T1000 (cell line): ENCODE data around the gene NLN.
A peak's percentile ranks its signal among the peaks of the same experiment; 100 is the strongest.
"Not testable (repeated sequence)": the region's sequence is repeated elsewhere in the genome, so short reads cannot be mapped to it uniquely, and the experiment has no call there.

Source experiments
- DNase-seq: peaks from one replicate; lab custom pipeline; 2025; ENCODE audit warnings: mixed read lengths; lab: John Stamatoyannopoulos, UW

NLN gene

DNA sequence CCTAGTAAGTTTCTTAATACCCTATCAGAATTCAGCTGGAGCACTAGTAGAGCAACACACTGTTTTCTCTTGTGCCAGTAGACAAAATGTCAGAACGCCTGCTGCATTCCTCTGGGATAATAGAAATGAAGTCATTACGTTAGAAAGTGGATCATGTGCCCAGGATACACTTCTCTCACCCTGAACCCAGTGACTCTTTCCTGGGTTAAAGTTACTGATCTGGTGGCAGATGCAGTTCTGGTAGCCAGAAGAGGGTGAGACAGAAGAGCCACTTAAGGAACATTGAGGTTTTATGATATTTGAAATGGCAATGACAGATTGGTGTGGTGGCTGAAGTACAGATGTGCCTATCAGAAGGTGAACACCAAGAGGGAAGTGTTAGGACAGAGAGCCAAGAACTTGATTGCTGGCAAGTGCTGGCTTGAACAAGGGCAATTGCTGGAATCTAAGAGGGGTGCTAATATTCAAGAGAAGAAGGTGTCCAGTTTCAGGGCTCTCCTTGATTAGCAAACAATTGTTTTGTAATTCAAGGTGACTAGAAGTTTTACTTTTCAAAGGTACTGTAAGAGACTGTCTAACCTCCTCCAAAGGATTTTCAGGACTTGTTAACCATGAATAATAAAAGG lies 110.7 kb downstream of the NLN start:
- DNase-seq = no peak

- DNase-seq = no peak
Measured at GRCh38 chr5:65833780-65834179, 111.8 kb downstream of the NLN start.

- no peak for DNase-seq
Measured at GRCh38 chr5:65834306-65834705, 112.3 kb downstream of the NLN start.

GRCh38 chr5:65835191-65835590 lies 113.2 kb downstream of the NLN start:
- no peak for DNase-seq

DNA sequence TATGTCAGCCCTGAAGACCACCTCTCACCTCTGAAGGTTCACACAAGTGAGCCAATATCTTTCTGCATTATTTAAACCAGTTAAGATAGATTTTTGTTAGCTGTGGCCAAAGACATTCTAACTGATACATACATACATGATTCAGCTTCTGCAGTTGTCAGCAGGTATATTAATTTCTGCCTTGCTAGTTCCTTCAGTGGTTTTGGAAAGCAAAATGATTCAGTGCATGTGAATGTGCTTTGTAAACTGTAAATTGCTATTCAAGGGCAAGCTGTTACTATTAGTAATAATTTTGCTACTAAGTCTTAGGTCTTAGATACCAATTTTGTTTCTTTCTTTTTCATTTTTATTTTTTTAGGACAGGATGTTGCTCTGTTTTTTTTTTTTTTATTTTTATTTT lies 115.1 kb downstream of the NLN start:
- DNase-seq = no peak

DNA sequence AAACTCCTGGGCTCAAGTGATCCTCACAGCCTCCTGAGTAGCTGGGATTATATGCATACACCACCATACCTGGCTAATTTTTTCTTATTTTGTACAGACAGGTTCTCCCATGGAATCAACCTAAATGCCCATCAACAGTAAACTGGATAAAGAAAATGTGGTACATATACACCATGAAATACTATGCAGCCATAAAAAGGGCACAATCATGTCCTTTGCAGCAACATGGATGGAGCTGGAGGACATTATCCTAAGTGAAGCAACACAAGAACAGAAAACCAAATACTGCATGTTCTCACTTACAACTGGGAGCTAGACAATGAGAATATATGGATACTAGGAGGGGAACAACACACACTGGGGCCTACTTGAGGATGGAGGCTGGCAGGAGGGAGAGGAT lies 117.2 kb downstream of the NLN start:
- DNase-seq = not testable (repeated sequence)

GRCh38 chr5:65840071-65840470 lies 118.1 kb downstream of the NLN start:
- no peak for DNase-seq

DNA sequence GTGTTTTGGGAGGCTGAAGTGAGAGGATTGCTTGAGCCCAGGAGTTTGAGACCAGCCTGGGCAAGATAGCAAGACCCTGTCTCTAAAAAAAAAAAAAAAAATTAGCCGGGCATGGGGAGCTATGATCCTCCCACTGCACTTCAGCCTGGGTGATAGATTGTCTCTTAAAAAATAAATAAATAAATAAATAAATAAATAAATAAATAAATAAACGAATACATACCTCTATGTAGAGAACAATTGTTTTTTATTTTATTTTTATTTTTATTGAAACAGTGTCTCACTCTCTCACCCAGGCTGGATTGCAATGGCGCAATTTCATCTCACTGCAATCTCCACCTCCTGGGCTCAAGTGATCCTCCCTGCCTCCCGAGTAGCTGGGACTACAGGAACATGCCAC lies 122.8 kb downstream of the NLN start:
- DNase-seq = not testable (repeated sequence)

DNA sequence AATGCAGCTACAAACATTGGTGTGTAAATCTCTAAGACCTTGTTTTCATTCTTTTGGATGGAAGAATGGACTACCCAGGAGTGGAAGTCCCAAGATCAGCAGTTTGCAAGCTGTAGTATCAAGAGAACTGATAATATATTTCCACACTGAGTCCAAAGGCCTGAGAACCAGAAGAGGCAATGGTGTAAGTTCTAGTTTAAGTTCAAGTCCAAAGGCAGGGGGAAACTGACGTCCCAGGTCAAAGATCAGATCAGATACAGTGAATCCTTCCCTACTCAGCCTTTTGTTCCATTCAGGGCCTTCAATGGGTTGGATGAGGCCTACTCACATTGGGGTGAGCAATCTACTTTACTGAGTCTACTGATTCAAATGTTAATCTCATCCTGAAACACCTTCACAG lies 124.1 kb downstream of the NLN start:
- no peak for DNase-seq

- not testable (repeated sequence) for DNase-seq
Measured at GRCh38 chr5:65847019-65847418, 125.0 kb downstream of the NLN start.

GRCh38 chr5:65849918-65850317 lies 127.9 kb downstream of the NLN start:
- not testable (repeated sequence) for DNase-seq

GRCh38 chr5:65854925-65855324 lies 132.9 kb downstream of the NLN start:
- DNase-seq = no peak

- no peak for DNase-seq
Measured at GRCh38 chr5:65855766-65856315, 133.8 kb downstream of the NLN start.

DNA sequence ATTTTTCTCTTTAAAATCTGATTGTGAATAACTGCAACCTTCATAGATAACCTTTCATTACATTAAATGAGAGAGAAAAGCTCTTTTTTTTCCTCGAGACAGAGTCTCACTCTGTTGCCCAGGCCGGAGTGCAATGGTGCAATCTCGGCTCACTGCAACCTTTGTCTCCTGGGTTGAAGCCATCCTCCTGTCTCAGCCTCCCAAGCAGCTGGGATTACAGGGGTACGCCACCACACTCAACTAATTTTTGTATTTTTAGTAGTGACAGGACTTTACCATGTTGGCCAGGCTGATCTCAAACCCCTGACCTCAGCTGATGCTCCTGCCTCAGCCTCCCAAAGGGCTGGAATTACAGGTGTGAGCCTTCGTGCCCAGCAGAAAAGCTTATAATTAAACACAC lies 134.5 kb downstream of the NLN start:
- no peak for DNase-seq

GRCh38 chr5:65858316-65858715 lies 136.3 kb downstream of the NLN start:
- DNase-seq = no peak

DNA sequence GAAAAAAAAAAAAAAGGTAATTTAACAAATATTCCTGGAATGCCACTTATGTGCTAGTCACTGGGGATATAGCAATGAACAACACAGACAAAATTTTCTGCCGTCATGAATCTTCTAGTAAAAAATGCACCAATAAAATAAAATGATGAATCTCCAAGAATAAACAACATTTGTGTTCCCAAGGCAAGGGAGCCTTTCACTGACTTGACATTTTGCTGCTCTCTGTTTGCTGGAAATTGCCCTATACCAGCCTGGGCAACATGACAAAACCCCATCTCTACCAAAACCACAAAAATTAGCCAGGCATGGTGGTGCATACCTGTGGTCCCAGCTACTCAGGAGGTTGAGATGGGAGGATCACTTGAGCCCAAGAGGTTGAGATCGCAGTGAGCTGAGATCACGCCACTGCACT lies 139.8 kb downstream of the NLN start:
- peak; percentile 84 for DNase-seq

- DNase-seq = no peak
Measured at GRCh38 chr5:65862384-65862783, 140.4 kb downstream of the NLN start.

DNA sequence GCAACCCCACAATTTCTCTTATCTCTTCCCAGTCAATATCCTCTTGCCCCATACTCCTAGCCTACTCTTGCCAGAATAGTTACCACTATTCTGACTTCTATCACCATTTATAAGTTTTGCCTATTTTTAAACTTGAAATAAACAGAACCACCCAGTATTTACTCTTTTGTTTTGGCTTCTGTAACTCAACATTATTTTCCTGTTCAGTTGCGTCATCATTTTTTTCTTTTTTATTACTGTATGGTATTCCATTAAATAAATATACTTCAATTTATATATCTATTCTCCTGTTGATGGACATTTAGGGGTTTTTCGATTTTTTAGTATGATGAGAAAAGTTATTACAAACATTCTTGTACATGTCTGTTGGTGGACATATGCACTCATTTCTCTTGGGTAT lies 141.7 kb downstream of the NLN start:
- no peak for DNase-seq

GRCh38 chr5:65866837-65867521 lies 145.0 kb downstream of the NLN start:
- DNase-seq = no peak

- DNase-seq = no peak
Measured at GRCh38 chr5:65867542-65868195, 145.7 kb downstream of the NLN start.

GRCh38 chr5:65868509-65868908 lies 146.5 kb downstream of the NLN start:
- DNase-seq = no peak

DNA sequence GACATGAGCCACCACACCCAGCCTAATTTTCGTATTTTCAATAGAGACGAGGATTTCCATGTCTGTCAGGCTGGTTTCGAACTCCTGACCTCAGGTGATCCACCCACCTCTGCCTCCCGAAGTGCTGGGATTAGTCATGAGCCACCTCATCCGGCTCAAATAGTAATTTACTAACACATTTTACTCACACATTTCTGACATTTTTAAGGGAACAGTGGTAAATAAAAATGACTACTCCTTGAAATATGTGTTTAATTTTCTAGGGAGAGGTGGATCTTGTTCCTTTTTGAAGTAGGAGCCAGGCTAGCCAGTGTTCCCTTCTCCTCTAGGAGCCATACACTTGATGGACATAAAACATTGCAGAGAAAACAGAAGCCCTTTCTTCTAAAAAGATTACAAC lies 149.2 kb downstream of the NLN start:
- no peak for DNase-seq

DNA sequence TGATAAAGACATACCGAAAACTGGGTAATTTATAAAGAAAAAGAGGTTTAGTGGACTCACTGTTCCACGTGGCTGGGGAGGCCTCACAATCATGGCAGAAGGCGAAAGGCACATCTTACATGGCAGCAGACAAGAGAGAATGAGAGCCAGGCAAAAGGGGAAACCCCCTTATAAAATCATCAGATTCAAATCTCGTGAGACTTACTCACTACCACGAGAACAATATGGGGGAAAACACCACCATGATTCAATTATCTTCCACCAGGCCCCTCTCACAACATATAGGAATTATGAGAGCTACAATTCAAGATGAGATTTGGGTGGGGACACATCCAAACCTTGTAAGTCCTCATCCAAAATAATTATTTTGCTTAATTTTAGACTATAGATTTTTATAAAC lies 149.8 kb downstream of the NLN start:
- DNase-seq = not testable (repeated sequence)
